Natural killer cell (primary cell): ENCODE measurements around the gene TMEM270. TPM values are rescaled to one million over a fixed set of nuclear protein-coding genes. Genes with fewer than 3 reads are reported as not detected.

ENCODE experiments used
- ATAC-seq, 3 donors: fragments of 150-1000 bp in 2 of 3; fragments of 200-7000 bp in 1 of 3; cut with Tn5 transposase; 1 replicate in 1 of 3; 2 replicates in 2 of 3; pipeline ENCODE4 v1.10.0; 2021; ENCODE audit warnings: mild to moderate bottlenecking in 2 of 3, moderate library complexity in 2 of 3
- DNase-seq, 2 donors: peaks; one replicate each; pipeline versions ENCODE4 v3.0.0 to v3.0.0-alpha.2; 2013 to 2021; ENCODE audit warnings: mixed read lengths in 1 of 2
- H3K27ac ChIP-seq: one replicate; pipeline ENCODE4 v1.5.1; 2013; ENCODE audit warnings: mild to moderate bottlenecking, low read length
- H3K27me3 ChIP-seq: one replicate; pipeline ENCODE4 v1.6.1; 2013; ENCODE audit warnings: low read length; ENCODE audit not compliant: control insufficient read depth, insufficient read depth
- H3K36me3 ChIP-seq: one replicate; pipeline ENCODE4 v1.6.1; 2013; ENCODE audit warnings: low read length; ENCODE audit not compliant: control insufficient read depth, insufficient read depth
- H3K4me1 ChIP-seq: one replicate; pipeline ENCODE4 v1.6.1; 2013; ENCODE audit warnings: low read length; ENCODE audit not compliant: control insufficient read depth, insufficient read depth
- H3K4me3 ChIP-seq: one replicate; pipeline ENCODE4 v1.5.1; 2013; ENCODE audit warnings: low read length
- H3K9me3 ChIP-seq: one replicate; pipeline ENCODE4 v1.6.1; 2013; ENCODE audit warnings: low read length; ENCODE audit not compliant: control insufficient read depth, insufficient read depth
- H3K27ac Mint-ChIP-seq, 2 donors: one replicate each; pipeline ENCODE4 v1.8.0; 2022; ENCODE audit warnings: mild to moderate bottlenecking in 2 of 2, mixed read lengths in 2 of 2, moderate library complexity in 1 of 2
- H3K27me3 Mint-ChIP-seq, 2 donors: one replicate each; pipeline ENCODE4 v1.8.0; 2022; ENCODE audit warnings: low read depth in 2 of 2, mixed read lengths in 2 of 2
- H3K36me3 Mint-ChIP-seq: one replicate; pipeline ENCODE4 v1.8.0; 2022; ENCODE audit warnings: mixed read lengths
- H3K4me1 Mint-ChIP-seq, 2 donors: one replicate each; pipeline ENCODE4 v1.8.0; 2022; ENCODE audit warnings: mixed read lengths in 2 of 2
- H3K4me3 Mint-ChIP-seq: one replicate; pipeline ENCODE4 v1.8.0; 2022; ENCODE audit warnings: mild to moderate bottlenecking, moderate library complexity, mixed read lengths
- H3K9me3 Mint-ChIP-seq, 2 donors: one replicate each; pipeline ENCODE4 v1.8.0; 2022; ENCODE audit warnings: mixed read lengths in 2 of 2
- WGBS: methylation state at CpG from one replicate; pipeline ENCODE4 v1.1.7; 2013; ENCODE audit warnings: missing lambda C conversion rate; ENCODE audit not compliant: insufficient coverage; 5-methylcytosine and 5-hydroxymethylcytosine counted together
- intact Hi-C: fragments of 100-400 bp; cut with micrococcal nuclease; formaldehyde crosslinking; loops from one replicate; pipeline ENCODE4 v1.14.2; 2022
- total RNA-seq, 4 donors: library from RNA; stranded (reverse); fragments of 120-200 nt in 1 of 4; gene quantifications; one replicate each; pipeline versions ENCODE4 v1.2.3 to v1.2.4, GENCODE V29; 2013 to 2022
- TF ChIP-seq, protein P1 (sequence below): fragments of 200-600 bp; IDR thresholded peaks from one replicate; pipeline ENCODE4 v1.8.0; 2022; ENCODE audit warnings: antibody characterized with exemption

The TMEM270 gene
- total RNA-seq, 3 donors from 2014 or later (not counting 1 experiment from before 2014, with no cell fraction given) = not detected

DNA sequence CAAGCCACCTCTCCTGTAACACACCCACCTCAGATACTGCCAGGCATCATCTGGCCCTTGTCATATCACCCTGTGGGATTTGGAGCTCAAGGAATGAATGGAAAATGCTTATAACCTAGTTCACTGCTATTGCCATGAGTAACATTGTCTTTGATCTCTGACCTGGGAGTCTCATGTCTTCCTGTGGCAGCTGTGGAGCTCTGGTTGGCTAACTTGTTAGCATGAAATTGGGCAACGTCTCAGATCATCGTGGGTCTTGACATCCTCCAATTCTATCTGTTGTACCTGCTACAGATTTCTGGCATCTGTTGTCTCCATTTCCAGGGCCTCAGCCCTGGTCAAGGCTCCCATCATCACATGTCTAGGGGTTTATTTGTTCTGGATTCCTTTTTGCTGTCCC, 2.2 kb upstream of the TMEM270 start:
- DNase-seq = no peak
- no peak for ATAC-seq
- Histone ChIP-seq H3K36me3 (no peaks in the 10 kb centered on the region), H3K4me1 (peaks cover 8% of the 10 kb centered on the region), H3K27me3 (no peaks in the 10 kb centered on the region), H3K4me3 (no peak overlapping the region), H3K9me3 (no peaks in the 10 kb centered on the region), H3K27ac (no peak overlapping the region)
- peaks cover 7 to 9% of the 10 kb centered on the region in 2 donors for H3K27me3 Mint-ChIP-seq
- TF ChIP-seq, protein P1, sequence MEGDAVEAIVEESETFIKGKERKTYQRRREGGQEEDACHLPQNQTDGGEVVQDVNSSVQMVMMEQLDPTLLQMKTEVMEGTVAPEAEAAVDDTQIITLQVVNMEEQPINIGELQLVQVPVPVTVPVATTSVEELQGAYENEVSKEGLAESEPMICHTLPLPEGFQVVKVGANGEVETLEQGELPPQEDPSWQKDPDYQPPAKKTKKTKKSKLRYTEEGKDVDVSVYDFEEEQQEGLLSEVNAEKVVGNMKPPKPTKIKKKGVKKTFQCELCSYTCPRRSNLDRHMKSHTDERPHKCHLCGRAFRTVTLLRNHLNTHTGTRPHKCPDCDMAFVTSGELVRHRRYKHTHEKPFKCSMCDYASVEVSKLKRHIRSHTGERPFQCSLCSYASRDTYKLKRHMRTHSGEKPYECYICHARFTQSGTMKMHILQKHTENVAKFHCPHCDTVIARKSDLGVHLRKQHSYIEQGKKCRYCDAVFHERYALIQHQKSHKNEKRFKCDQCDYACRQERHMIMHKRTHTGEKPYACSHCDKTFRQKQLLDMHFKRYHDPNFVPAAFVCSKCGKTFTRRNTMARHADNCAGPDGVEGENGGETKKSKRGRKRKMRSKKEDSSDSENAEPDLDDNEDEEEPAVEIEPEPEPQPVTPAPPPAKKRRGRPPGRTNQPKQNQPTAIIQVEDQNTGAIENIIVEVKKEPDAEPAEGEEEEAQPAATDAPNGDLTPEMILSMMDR = no peak
- H3K4me1 Mint-ChIP-seq = peaks cover 4 to 7% of the 10 kb centered on the region in 2 donors
- intact Hi-C loops = no loop called here
- H3K9me3 Mint-ChIP-seq = no peaks in the 10 kb centered on the region
- no peaks in the 10 kb centered on the region for H3K36me3 Mint-ChIP-seq
- H3K27ac Mint-ChIP-seq = no peak overlapping the region
- WGBS = 48% methylated on average over 2 of the region's 2 CpGs
- no peak overlapping the region for H3K4me3 Mint-ChIP-seq

DNA sequence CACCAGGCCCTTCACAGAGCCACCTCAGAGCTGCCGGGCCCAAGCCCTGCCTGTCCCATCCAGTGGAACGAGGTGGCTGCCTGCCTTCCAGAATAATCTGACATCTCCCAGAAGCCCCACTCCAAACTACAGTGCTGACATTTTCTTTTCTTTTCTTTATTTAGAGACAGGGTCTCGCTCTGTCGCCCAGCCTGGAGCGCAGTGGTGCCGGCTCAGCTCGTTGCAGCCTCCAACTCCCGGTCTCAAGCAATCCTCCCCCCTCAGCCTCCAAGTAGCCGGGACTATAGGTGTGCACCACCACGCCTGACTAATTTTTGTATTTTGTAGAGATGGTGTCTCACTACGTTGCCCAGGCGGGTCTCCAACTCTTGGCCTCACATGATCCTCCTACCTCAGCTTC, 346 bp downstream of the TMEM270 start:
- H3K27me3 Mint-ChIP-seq = peaks cover 6% of the 10 kb centered on the region in 2 donors

DNA sequence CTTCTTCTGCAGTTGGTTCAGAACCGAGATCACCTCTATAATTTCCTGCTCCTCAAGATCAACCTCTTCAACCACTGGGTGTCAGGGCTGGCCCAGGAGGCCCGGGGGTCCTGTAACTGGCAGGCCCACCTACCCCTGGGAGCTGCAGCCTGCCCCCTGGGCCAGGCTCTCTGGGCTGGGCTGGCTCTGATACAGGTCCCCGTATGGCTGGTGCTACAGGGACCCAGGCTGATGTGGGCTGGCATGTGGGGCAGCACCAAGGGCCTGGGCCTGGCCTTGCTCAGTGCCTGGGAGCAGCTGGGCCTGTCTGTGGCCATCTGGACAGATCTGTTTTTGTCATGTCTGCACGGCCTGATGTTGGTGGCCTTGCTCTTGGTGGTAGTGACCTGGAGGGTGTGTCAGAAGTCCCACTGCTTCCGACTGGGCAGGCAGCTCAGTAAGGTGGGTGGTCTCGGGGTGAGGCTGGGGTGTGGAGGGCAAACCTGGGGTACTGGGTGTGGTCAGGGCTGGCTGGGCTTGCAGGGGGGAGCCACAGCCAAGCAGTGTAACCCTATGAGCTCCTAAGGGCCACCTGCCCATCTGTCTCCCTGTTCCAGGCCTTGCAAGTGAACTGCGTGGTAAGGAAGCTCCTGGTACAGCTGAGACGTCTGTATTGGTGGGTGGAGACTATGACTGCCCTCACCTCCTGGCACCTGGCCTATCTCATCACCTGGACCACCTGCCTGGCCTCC, 4.2 kb downstream of the TMEM270 start:
- intact Hi-C loops = no loop called here
- Mint-ChIP-seq H3K4me1 (no peaks in the 10 kb centered on the region), H3K27me3 (no peaks in the 10 kb centered on the region), H3K4me3 (no peak overlapping the region), H3K27ac (no peak overlapping the region), H3K36me3 (no peaks in the 10 kb centered on the region), H3K9me3 (no peaks in the 10 kb centered on the region)
- TF ChIP-seq, protein P1 = no peak
- no peak for ATAC-seq
- H3K4me1 ChIP-seq = no peaks in the 10 kb centered on the region
- WGBS = 79% methylated on average over 8 of the region's 8 CpGs
- no peak for DNase-seq
- no peaks in the 10 kb centered on the region for H3K27me3 ChIP-seq
- H3K4me3 ChIP-seq = no peak overlapping the region
- H3K27ac ChIP-seq = no peak overlapping the region
- H3K36me3 ChIP-seq = no peaks in the 10 kb centered on the region
- H3K9me3 ChIP-seq = no peaks in the 10 kb centered on the region

More for the DNA sequence above, 346 bp downstream of the TMEM270 start:
- Mint-ChIP-seq H3K4me1 (no peaks in the 10 kb centered on the region), H3K27ac (no peak overlapping the region), H3K36me3 (no peaks in the 10 kb centered on the region), H3K9me3 (no peaks in the 10 kb centered on the region), H3K4me3 (no peak overlapping the region)
- H3K27me3 ChIP-seq = no peaks in the 10 kb centered on the region
- no peaks in the 10 kb centered on the region for H3K9me3 ChIP-seq
- H3K4me3 ChIP-seq = no peak overlapping the region
- H3K36me3 ChIP-seq = no peaks in the 10 kb centered on the region
- WGBS = 95% methylated on average over 10 of the region's 12 CpGs
- intact Hi-C loops = no loop called here
- ATAC-seq = no peak
- H3K27ac ChIP-seq = no peak overlapping the region
- TF ChIP-seq, protein P1 = no peak
- no peak for DNase-seq
- no peaks in the 10 kb centered on the region for H3K4me1 ChIP-seq
